GM15510 (cell line): ENCODE measurements around the gene RHEX.

Source experiments
- POLR2A ChIP-seq: IDR thresholded peaks from 3 replicates; pipeline ENCODE4 v1.6.1; 2011; ENCODE audit warnings: borderline replicate concordance; ENCODE audit not compliant: insufficient read length; ENCODE audit errors: extremely low read depth

The RHEX gene

DNA sequence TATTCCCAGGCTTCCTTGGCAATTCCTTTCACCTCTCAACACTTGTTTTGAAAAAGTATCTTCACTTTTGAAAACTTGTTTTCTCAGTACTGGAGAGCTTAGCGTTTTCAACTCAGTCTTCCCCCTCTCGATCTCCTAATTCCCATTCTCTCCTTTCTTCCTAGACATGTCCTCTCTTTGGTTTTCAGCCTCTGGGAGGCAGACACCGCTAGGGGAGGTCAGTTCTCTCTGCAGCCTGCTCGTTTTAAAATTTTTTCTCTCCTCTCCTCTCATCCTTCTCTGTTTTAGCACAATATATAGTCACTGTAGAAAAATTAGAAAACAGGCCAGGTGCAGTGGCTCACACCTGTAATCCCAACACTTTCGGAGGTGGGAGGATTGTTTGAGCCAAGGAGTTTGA, 12.6 kb upstream of the RHEX start:
- no peak for TF ChIP-seq POLR2A

DNA sequence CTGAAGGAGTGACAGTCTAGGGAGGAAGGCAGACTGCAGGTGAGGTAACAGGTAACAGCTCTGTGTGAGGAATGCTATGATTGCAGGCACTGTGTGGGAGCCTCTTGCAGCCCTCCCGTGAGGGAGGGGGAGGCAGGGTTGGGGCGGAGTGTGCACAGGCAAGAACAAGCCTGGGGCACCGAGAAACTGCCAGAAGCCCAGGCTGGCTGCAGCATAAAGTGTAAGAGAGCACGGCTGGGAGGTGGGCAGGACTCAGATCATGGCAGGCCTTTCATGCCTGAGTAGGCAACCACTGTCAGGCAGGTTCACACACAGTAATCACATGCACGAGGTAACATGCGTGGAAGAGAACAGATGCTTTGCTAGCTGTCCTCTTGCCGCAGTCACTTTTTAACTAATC, 11.3 kb upstream of the RHEX start:
- no peak for TF ChIP-seq POLR2A

DNA sequence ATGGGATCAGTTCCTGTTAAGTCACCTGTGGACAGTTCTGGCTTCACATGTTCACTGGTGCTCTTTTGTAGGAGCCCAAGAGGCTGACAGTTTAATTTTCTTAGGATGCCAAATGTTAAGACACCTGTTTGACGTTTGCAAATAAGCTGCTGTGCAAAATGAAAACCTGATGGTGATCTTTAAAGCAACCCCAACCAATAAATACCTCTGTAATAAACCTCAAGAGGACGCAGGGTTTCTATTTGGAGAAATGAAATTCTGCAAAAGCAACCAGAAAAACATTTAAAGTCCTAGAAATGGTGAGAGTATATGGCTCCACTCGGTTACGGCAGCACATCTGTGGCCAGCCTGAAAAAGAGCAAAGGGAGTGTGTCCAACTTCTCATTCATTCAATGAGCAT, 5.7 kb upstream of the RHEX start:
- TF ChIP-seq POLR2A: no peak

DNA sequence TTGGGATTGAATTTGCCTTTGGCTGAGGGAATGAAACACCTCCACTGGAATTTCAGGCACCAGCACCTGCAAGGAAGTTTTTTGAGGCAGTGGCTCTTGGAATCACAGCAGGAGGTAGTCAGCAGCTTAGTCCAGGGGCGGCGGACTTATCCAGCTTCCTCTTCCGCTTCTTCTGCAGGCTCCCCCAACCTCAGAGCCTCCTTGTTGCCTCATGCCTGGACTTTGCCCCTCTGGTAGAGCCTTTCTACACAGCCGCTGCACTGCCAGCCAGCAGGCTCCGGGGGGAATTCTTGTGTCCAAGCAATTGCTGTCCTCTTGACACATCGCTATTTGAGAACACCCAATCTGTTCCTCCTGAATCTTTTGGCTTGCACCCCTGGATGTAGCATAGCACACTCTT, 4.4 kb upstream of the RHEX start:
- no peak for TF ChIP-seq POLR2A

DNA sequence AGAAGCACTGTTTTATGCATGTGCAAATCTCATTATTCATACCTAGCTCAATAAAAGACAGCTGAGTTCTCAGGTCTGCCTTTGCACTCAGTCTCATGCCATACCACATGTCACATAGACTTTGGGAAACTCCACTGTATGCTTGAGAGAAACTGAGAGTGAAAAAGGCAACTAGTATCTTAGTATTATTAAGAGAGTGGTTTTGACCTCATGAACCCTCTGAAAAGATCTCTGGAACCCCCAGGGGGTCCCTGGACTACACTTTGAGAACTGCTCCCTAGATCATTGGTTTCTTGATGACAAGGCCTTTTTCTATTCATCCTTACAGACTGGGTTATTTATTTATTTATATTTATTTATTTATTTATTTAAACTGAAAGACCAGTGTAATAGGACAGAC, 3.7 kb upstream of the RHEX start:
- no peak for TF ChIP-seq POLR2A

DNA sequence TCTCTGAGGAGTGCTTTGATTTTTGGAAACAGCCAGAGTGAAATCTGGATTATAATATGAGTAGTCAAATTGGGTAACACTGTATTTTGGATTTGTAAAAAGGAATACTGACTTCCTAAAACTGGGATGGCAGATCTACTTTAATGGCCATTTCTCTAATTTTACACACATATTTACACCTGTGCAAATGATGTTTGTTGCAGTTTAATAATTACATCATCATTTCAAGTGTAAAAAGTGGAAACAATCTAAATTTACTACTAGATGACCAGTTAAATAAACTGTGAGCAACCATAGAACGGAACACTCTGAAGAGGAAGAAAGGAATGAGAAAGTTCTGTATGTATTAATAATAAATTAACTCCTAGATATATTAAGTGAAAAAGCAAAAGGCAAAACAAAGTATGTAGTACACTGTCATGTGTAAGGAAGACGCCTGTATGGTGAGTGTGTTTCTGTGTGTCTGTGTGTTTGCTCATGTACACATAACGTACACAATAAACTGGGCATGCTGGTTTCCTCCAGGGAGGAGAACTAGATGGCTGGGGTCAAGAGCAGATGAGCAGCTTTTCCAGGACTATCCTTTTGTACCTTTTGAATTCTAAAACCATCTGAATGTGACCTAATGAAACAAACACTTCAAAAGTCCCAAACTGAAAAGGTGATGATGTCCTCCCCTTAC, 2.9 kb upstream of the RHEX start:
- no peak for TF ChIP-seq POLR2A

DNA sequence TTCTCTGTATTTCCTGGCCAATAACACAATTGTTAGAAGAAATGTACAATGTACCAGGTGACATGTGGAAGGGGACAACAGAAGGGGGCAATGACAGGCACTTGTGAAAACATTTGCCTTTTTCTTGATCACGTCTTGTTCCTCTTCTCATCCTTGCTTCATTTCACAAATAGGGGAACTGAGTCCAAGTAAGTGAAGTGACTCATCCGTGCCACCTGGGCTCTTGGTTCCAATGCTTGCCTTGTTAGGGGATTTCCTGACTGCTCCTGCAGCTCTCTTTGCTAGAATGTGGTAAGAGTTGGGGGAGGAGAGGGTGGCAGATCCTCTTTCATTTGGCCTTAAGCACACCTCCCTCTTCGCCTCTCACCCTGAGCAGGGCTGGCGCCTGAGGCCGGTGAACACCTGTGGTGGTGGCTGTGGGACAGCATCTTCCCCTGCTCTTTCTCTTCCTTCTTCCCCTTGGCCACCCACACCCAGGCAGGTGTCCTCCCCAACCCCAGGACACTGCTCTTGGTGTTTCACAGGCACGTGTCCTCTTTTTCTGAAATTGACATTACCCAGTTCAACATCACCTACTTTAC, 2.2 kb upstream of the RHEX start:
- no peak for TF ChIP-seq POLR2A

DNA sequence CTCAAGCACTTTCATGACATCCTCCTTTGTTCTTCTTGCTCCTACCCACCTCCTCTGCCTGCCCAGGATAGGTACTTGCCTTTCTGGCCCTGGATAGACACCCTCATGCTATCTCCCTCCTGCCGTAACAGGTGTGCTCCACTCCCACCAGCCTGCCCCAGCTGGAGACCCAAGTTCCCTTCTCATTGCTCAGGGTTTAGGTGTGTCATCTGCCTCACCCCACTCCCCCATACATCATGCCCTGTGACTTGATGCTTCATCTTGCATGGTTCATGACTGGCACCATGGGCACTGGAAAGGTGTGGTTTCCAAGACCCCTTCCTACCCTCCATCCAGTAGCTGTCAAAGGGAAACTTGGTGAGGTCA, 5.9 kb downstream of the RHEX start:
- TF ChIP-seq POLR2A: no peak

DNA sequence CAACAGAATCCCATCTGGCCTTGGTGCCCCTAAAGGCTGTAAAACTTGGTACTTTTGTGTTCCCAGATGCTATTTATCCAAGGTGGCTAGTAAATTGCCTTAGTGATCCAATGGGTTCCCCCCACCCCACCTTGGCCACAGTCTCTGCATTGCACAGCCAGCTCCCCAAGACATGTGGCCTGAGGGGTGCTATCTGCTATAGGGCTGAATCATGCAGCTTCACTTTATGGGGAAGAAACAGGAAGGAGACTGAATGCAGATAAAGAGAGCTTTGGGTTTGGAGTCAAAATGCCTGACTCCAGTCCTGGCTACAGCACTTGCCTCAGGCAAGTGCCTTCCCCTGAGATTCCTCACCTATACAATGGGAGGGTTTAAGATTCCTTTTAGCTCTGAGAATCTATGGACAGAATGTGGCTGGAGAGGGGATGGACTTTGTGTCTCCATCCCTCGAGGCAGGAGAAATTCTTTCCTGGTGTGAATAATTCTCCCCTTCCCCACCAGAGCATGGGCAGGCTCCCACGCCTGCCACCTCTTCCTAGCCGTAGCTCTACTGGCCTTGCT, 6.5 kb downstream of the RHEX start:
- TF ChIP-seq POLR2A: no peak

DNA sequence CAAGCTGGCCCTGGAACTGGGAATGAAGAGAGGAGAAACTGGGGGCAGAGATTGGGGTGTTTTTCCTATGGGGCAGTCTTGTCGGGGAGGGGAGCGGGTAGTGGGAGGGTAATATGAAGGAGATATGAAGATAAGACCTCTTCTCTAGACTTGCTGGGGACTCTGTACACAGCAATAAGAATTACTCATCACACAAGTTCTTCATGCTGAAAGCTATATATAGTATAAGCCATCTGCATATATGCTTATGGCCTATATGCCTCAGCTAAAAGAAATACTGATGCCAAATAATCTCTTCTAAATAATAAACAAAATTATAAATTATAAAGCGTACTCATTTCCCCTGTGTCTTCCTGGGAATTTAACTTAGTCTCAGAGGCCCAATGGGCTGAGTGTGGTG, 7.9 kb downstream of the RHEX start:
- no peak for TF ChIP-seq POLR2A

DNA sequence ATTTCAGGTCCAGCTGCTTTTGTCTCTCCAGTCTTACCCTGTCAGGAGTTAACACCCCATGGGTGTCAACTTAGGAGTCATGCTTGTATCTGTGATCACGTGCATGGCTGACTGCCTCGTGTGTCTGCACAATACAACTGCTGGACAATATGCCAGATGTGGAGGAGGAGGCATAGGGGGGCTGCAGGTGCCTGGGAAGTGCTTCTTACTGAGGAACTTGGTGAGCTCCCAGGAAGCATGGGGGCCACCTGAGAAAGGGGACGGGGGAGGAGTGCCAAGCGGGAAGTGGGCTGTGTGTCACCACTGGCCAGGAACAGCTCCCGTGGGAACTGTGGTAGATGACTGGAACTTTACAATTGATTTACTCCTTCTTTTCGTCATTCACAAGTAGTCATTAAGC, 9.5 kb downstream of the RHEX start:
- TF ChIP-seq POLR2A: no peak

DNA sequence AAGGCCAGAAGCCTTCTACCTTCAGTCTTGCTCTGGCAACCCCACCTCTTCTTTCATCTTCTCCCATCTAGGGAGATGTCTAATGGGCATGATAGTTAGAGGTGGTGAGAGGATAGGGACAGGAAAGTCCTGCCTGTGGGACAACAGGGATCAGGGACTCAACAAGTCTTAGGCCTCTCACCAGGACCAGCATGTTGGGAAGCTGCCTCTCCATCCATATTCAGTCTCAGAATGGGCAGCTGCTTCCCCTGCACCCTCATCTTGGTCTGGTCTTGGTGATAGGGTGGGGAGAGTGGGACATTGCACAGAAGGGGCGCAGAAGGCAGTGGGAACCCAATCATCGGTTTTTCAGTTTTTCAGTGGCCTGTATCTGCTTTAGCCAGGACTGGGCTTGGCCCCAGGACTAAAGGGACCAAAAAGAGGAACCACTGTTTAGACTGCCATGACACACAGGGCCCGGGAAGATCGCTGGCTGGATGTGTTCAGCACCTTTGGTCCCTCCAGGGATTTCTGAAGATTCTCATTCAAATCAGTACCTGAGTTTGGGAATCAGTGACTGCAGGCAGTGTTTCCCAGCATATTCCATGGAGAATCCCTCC, 12.7 kb downstream of the RHEX start:
- TF ChIP-seq POLR2A: no peak

DNA sequence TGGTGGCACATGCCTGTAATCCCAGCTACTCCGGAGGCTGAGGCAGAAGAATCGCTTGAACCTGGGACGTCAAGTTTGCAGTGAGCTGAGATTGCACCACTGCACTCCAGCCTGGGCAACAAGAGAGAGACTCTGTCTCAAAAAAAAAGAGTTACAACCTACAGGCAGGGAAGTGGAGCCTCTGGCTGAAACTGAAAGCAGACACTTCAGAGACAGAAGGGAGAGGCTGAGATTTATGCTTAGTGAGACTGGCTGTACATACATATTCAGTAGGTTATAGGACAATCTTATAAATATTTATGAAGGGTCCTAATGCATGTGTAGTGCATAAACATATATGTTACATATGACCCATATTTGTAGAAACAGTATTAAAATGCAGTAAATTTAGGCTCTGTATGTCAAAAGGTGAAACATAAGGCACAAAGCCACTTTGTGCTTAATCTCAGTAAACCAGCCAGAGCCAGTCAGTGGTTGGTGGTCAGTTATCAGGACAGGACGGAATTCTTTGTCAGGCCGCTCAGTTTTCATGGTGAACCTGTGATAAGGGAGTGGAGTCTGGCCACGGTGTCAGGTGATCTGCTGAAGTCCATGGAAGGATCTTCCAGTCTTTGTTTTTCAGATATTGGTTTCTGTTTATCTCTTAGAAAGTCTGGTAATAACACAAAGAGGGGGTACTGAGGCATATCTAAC, 13.7 kb downstream of the RHEX start:
- no peak for TF ChIP-seq POLR2A

DNA sequence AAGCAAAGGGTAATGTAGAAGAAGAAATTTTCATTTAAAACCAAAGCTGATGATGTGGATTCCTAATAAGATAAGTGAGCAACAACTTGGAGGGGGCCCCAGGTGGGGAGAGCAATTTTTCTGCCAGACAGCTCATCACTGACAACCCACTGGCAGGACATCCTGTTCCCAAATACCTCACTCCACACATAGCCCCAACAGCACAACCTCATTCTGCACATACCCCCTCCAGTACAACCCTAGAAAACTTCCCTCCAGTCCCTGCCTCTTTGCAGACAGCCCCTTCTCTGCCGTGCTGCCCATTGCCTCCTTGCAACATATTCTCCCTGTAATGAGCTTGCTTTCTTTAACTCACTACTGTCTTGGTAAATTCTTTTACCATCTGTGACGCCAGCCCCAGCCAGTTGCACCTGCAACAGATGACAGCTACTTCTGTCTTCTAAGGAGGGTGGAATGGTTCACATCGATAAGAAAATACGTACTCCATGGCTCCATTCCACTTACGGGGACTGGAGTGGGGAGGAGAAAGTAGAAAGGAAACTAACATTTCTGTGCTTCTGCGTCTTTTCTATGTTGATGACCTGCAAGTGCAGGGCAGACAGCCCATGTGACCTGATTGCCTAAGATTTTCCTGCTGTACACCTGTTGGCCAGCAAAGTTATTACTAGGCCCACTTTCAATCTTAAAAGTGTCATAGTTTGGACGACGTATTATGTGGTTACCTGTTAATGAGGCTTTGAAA, 14.7 kb downstream of the RHEX start:
- no peak for TF ChIP-seq POLR2A

DNA sequence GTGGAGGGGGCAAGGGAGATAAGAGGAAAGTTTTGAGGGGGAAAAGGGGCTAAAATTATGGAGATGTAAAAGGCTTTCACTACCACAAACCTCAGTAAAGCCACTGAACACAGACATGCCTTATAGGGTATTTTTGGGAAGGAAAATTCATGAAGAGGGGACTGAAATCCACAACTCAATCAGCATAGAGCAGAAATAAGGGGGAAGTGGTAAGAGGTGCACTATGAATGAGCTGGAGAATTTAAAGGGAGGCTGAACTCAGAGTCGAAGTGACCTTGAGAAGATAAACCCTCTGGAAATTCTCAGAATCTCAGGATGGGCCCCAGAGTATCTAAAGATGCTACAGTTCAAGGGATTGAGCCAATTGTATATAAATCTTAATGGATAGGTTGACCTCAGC, 15.3 kb downstream of the RHEX start:
- TF ChIP-seq POLR2A: no peak

DNA sequence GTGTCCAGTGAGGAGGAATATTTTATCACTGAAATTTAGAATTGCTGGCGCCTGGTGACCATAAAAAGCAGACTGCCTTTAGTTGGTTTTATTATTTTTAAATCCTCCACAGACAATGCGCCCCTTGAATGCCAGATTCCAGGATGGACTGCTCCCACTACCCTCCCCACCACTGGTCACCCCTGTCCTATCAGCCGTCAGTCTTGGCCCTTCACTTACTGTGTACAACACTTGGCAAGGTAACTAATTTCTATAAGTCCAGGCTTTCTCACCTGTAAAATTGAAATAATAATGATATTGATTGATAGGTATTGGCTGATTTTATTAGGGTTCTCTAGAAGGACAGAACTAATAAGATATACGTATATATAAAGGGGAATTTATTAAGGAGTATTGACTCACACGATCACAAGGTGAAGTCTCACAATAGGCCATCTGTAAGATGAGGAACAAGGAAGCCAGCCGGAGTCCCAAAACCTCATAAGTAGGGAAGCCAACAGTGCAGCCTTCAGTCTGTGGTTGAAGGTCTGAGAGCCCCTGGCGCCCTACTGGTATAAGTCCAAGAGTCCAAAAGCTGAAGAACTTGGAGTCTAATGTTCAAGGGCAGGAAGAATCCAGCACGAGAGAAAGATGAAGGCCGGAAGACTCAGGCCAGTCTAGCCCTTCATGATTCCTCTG, 17.8 kb downstream of the RHEX start:
- no peak for TF ChIP-seq POLR2A
